Measurements from ENCODE around the gene SP6. TPM values are rescaled to one million over a fixed set of nuclear protein-coding genes. Genes with fewer than 3 reads are reported as not detected.

SP6 gene
- total and polyA plus RNA-seq, 2 of the 8 experiments (the other 6 are each of a cell fraction or from before 2014, with no cell fraction given) = 1.2 to 1.5 TPM

DNA sequence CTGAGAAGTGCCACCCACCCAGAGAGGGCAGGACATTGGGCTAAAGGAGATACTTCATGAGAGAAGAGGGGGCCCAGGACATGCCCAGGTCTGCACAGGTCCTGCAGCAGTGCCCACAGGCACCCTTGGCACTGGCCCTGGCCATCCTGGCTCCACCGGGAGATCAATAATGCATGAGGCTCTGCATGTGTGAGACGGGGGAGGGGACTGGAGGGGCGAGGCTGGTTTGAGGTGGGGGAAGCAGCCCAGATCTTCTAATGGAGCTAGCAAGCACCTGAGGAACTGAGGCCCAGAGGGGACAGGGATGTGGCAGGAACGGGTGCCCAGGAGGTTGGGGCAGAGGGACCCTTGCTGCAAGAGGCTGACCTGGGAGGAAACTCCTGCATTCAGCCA lies 29.9 kb downstream of the SP6 start:
- 17% methylated on average over 4 of the region's 4 CpGs; no CpG with 5 or more reads in 1 of the 2 experiments for WGBS, 2 experiments (ENCODE audit: extremely low coverage in 1 of 2, insufficient coverage in 1 of 2, insufficient read length in 1 of 2, insufficient replicate concordance in 2 of 2, low coverage in 1 of 2, low lambda C conversion rate in 2 of 2, missing lambda C conversion rate in 1 of 2)
- Histone ChIP-seq H3K79me2 (ENCODE audit: control insufficient read depth in 1 of 2, insufficient read depth in 2 of 2, low read length in 2 of 2) (no peaks in the 10 kb centered on the region), H3K9ac (replicated peaks in 1 of 4; ENCODE audit: extremely low read depth in 1 of 4, low read depth in 3 of 4, low read length in 3 of 4) (peak overlapping the region in 1 of 4 experiments; percentile 0; a peak in 2 of 7 replicates), H2BK5ac (ENCODE audit: low read depth, low read length) (no peak overlapping the region), H2BK20ac (ENCODE audit: low read length) (no peak overlapping the region), H3K4me1 (replicated peaks in 1 of 4; ENCODE audit: control insufficient read depth in 3 of 4, insufficient read depth in 4 of 4, low read length in 3 of 4) (peaks cover 0 to 12% (median 7%) of the 10 kb centered on the region in 4 experiments; a peak in 6 of 7 replicates), H3K4me2 (ENCODE audit: insufficient read depth in 1 of 2, low read depth in 2 of 2, low read length in 2 of 2) (peak overlapping the region; percentile 72 to 97), H2BK12ac (ENCODE audit: low read depth, low read length) (no peak overlapping the region), H3K36me3 (ENCODE audit: control insufficient read depth in 2 of 4, insufficient read depth in 4 of 4, low read length in 3 of 4) (peaks cover 0 to 15% (median 8%) of the 10 kb centered on the region in 4 experiments; a peak in 4 of 8 replicates), H3K79me1 (ENCODE audit: low read depth, low read length) (no peaks in the 10 kb centered on the region), H4K8ac (ENCODE audit: extremely low read depth, insufficient read depth, low read length) (no peak overlapping the region), H4K20me1 (replicated peaks in 1 of 2; ENCODE audit: control insufficient read depth in 1 of 2, insufficient read depth in 2 of 2, low read length in 2 of 2) (no peaks in the 10 kb centered on the region), H3K27me3 (replicated peaks in 1 of 4; ENCODE audit: control insufficient read depth in 3 of 4, extremely low read depth in 1 of 4, insufficient read depth in 3 of 4, low read length in 3 of 4) (no peaks in the 10 kb centered on the region), H3K56ac (replicated peaks; ENCODE audit: insufficient read length, low read depth, low read length) (no peak overlapping the region), H3K4me3 (ENCODE audit: extremely low read depth in 1 of 4, insufficient read depth in 2 of 4, low read depth in 3 of 4, low read length in 4 of 4) (peak overlapping the region; percentile 42 to 70 (median 70)), H3K18ac (ENCODE audit: extremely low read depth, low read length) (no peak overlapping the region), H2BK120ac (replicated peaks; ENCODE audit: low read depth, low read length) (no peak overlapping the region), H3K4ac (replicated peaks; ENCODE audit: insufficient read length, low read depth, low read length) (no peak overlapping the region), H2AK5ac (ENCODE audit: low read depth, low read length) (no peak overlapping the region), H3K9me3 (ENCODE audit: insufficient read depth in 2 of 2, low read depth in 1 of 2, low read length in 1 of 2) (no peaks in the 10 kb centered on the region), H3K27ac (ENCODE audit: low read depth, low read length) (no peak overlapping the region), H2AFZ (ENCODE audit: low read length) (no peak overlapping the region), H4K91ac (replicated peaks; ENCODE audit: insufficient read length, low read length) (no peak overlapping the region), H3K23ac (ENCODE audit: insufficient read length) (no peak overlapping the region), H4K5ac (ENCODE audit: insufficient read length, low read depth, low read length) (no peak overlapping the region), H3K23me2 (ENCODE audit: low read depth, low read length) (peaks cover 8% of the 10 kb centered on the region; the same call in 1 of the 2 replicates), H2BK15ac (ENCODE audit: low read length) (no peak overlapping the region), H3K14ac (ENCODE audit: insufficient read length) (no peak overlapping the region)
- ChIA-PET POLR2A (ENCODE audit: partially characterized antibody) (interaction anchor here (0.6 to 2.4 kb wide), 3 partner anchors 9 to 149 kb away, joined by 3 to 10 read pairs (median 6); partner anchors contain the start of genes LRRC46 and MRPL10), CTCF (ENCODE audit: partially characterized antibody) (interaction anchor here (0.8 to 2.1 kb wide), 10 partner anchors 8 to 126 kb away, joined by 3 to 10 read pairs (median 4); partner anchors contain the start of gene SCRN2)
- DNase-seq (ENCODE audit: low read depth in 1 of 2, low spot score in 2 of 2) (no peak), FAIRE-seq (no peak)
- TF ChIP-seq TCF12 (IDR thresholded peaks at IDR 0.05; ENCODE audit: low read depth, low read length) (no peak), RAD21 (IDR thresholded peaks at IDR 0.05 in 1 of 2, conservative IDR thresholded peaks at IDR 0.05 in 1 of 2; ENCODE audit: low read depth in 2 of 2, low read length in 2 of 2) (no peak), HDAC6 (IDR thresholded peaks at IDR 0.05; ENCODE audit: low read depth, low read length) (no peak), JUND (IDR thresholded peaks at IDR 0.05; ENCODE audit: low read length) (no peak), SP1 (IDR thresholded peaks at IDR 0.05; ENCODE audit: low read depth, low read length) (no peak), ZNF274 (IDR thresholded peaks at IDR 0.05; ENCODE audit: borderline replicate concordance, extremely low read depth, low read length) (no peak), EP300 (IDR thresholded peaks at IDR 0.05; ENCODE audit: borderline replicate concordance in 1 of 2, low read depth in 2 of 2, low read length in 2 of 2) (no peak), SIRT6 (IDR thresholded peaks at IDR 0.05; ENCODE audit: low read length) (no peak), SP4 (IDR thresholded peaks at IDR 0.05; ENCODE audit: low read length) (no peak), FOSL1 (IDR thresholded peaks at IDR 0.05; ENCODE audit: insufficient read depth, low read depth, low read length) (no peak), CTCF (IDR thresholded peaks at IDR 0.05; ENCODE audit: control extremely low read depth in 1 of 3, insufficient read depth in 1 of 3, low read depth in 1 of 3, low read length in 3 of 3) (no peak)

Data from H1 (cell line).